SU-DHL-6 (cell line): ENCODE results near the gene ZNF609.

Experiments used
- EZH2phosphoT487 ChIP-seq: fragments of 200-600 bp; sonication (generic), shearing (Covaris generic); conservative IDR thresholded peaks from 2 replicates; pipeline ENCODE4 v1.6.1; 2018; ENCODE audit warnings: mild to moderate bottlenecking, antibody characterized with exemption, low read length, moderate library complexity, mixed read lengths
- TF ChIP-seq, protein P1 (sequence below): fragments of 200-600 bp; sonication (generic); IDR thresholded peaks from one replicate; pipeline ENCODE4 v1.5.1; 2017; ENCODE audit warnings: antibody characterized with exemption, mild to moderate bottlenecking, low read length, moderate library complexity; ENCODE audit not compliant: insufficient read depth, poor library complexity, severe bottlenecking

DNA sequence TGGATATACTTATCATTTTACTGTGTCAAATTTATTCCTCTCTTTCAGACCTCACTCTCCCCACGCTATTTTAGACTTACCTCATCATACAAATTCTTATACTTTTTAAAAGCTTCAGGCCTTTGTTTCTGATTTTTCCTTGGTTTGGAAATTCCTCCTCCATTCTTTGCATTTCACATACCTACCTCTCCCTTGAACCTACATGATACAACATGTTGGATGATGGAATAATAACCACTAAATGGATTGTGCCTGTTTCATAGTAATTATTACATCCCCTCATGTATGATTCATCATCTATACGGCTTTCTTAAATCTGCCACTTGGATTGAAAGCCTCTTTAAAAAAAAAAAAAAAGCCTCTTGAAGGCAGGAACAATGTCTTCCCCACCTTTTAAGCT is 48.2 kb upstream of the ZNF609 start:
- TF ChIP-seq, protein P1, sequence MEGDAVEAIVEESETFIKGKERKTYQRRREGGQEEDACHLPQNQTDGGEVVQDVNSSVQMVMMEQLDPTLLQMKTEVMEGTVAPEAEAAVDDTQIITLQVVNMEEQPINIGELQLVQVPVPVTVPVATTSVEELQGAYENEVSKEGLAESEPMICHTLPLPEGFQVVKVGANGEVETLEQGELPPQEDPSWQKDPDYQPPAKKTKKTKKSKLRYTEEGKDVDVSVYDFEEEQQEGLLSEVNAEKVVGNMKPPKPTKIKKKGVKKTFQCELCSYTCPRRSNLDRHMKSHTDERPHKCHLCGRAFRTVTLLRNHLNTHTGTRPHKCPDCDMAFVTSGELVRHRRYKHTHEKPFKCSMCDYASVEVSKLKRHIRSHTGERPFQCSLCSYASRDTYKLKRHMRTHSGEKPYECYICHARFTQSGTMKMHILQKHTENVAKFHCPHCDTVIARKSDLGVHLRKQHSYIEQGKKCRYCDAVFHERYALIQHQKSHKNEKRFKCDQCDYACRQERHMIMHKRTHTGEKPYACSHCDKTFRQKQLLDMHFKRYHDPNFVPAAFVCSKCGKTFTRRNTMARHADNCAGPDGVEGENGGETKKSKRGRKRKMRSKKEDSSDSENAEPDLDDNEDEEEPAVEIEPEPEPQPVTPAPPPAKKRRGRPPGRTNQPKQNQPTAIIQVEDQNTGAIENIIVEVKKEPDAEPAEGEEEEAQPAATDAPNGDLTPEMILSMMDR, result no peak
- TF ChIP-seq EZH2phosphoT487, result no peak
